Esophagus squamous epithelium (tissue), 5 donors: ENCODE measurements around the gene TPD52L2. TPM values are rescaled to one million over a fixed set of nuclear protein-coding genes. Genes with fewer than 3 reads are reported as not detected.

Source experiments
- DNase-seq: peaks from one replicate; lab custom pipeline; 2025; lab: John Stamatoyannopoulos, UW
- H3K27ac ChIP-seq, 4 donors: fragments of 200-600 bp; sonication (generic); one replicate each; pipeline ENCODE4 v1.5.1; 2016 to 2019; ENCODE audit warnings: mild to moderate bottlenecking in 1 of 4
- H3K27me3 ChIP-seq, 4 donors: fragments of 200-600 bp; sonication (generic); 1 replicate in 3 of 4; 2 replicates in 1 of 4; pipeline versions ENCODE4 v1.5.1 to v1.6.0; 2017 to 2021; ENCODE audit warnings: antibody characterized with exemption in 1 of 4
- H3K36me3 ChIP-seq, 3 donors: fragments of 200-600 bp; sonication (generic); one replicate each; pipeline ENCODE4 v1.5.1; 2016 to 2019
- H3K4me1 ChIP-seq, 3 donors: fragments of 200-600 bp; sonication (generic); one replicate each; pipeline ENCODE4 v1.5.1; 2017 to 2019
- H3K4me3 ChIP-seq, 4 donors: fragments of 200-600 bp; sonication (generic); 1 replicate in 3 of 4; 2 replicates in 1 of 4; pipeline ENCODE4 v1.5.1; 2016 to 2019; ENCODE audit warnings: mild to moderate bottlenecking in 2 of 4, moderate library complexity in 1 of 4
- H3K9me3 ChIP-seq, 3 donors: fragments of 200-600 bp; sonication (generic); one replicate each; pipeline ENCODE4 v1.5.1; 2016 to 2019
- POLR2A ChIP-seq, 4 donors: fragments of 450-650 bp; IDR thresholded peaks; one replicate each; pipeline ENCODE4 v1.6.1; 2017; ENCODE audit warnings: antibody characterized with exemption in 4 of 4, mild to moderate bottlenecking in 4 of 4, moderate library complexity in 3 of 4
- WGBS, 2 donors: methylation state at CpG; one replicate each; pipeline ENCODE4 v1.1.5; 2018; 5-methylcytosine and 5-hydroxymethylcytosine counted together
- intact Hi-C: fragments of 100-400 bp; cut with DNase I; formaldehyde crosslinking; loops from one replicate; pipeline ENCODE4 v1.15.0; 2022
- total RNA-seq, 4 donors: library from RNA; depleted of rRNA; stranded (reverse); fragments of >200 nt; gene quantifications; one replicate each; pipeline ENCODE4 v1.1.0, GENCODE V29; 2016
- TF ChIP-seq, protein P1 (sequence below), 6 experiments: fragments of 450-650 bp in 4 of 6; fragments of 200-600 bp in 2 of 6; sonication (generic) in 2 of 6; IDR thresholded peaks; one replicate each; pipeline ENCODE4 v1.5.1; 2016 to 2019; ENCODE audit warnings: antibody characterized with exemption in 6 of 6, mild to moderate bottlenecking in 4 of 6, moderate library complexity in 4 of 6
- donor health status: DM: yes; HTN: yes; CAD: no.

The TPD52L2 gene
- total RNA-seq, 4 donors from 2014 or later: 97.1 to 124 (median 116) TPM

GRCh38 chr20:63932606-63933160 is 67.6 kb downstream of the TPD52L2 start:
- H3K9me3 ChIP-seq: no peaks in the 10 kb centered on the region
- 100% methylated on average over 1 to 3 of the region's 17 CpGs for whole genome bisulfite sequencing, 2 donors
- no peak for TF ChIP-seq POLR2A (IDR thresholded peaks at IDR 0.05)
- TF ChIP-seq, protein P1, sequence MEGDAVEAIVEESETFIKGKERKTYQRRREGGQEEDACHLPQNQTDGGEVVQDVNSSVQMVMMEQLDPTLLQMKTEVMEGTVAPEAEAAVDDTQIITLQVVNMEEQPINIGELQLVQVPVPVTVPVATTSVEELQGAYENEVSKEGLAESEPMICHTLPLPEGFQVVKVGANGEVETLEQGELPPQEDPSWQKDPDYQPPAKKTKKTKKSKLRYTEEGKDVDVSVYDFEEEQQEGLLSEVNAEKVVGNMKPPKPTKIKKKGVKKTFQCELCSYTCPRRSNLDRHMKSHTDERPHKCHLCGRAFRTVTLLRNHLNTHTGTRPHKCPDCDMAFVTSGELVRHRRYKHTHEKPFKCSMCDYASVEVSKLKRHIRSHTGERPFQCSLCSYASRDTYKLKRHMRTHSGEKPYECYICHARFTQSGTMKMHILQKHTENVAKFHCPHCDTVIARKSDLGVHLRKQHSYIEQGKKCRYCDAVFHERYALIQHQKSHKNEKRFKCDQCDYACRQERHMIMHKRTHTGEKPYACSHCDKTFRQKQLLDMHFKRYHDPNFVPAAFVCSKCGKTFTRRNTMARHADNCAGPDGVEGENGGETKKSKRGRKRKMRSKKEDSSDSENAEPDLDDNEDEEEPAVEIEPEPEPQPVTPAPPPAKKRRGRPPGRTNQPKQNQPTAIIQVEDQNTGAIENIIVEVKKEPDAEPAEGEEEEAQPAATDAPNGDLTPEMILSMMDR (IDR thresholded peaks at IDR 0.05): no peak
- no peak overlapping the region for H3K4me3 ChIP-seq
- H3K4me1 ChIP-seq: no peaks in the 10 kb centered on the region
- H3K27ac ChIP-seq: no peak overlapping the region
- no peak for DNase-seq
- no peaks in the 10 kb centered on the region for H3K27me3 ChIP-seq
- intact Hi-C loops: no loop called here
- peaks cover 45 to 100% (median 55%) of the 10 kb centered on the region in 3 donors for H3K36me3 ChIP-seq

DNA sequence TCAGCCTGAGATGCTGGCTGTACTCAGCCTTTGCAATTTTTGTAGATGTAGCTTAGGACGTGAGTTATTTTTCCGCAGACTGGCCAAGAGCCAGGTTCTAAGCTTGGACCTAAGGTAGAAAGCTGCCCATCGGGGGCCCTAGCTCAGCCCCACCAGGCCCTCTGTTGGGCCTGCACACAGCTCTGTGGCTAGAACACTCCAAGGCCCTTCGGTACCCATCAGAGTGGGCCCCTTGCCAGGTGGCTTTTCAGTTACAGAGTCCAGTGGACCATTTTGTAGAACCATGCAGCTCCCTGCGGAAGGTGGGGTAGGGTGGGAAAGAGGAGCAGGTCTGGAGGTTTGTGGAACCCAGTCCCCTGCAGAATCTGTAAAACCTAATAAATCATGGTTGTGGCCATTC is 68.6 kb downstream of the TPD52L2 start:
- TF ChIP-seq, protein P1 (IDR thresholded peaks at IDR 0.05): no peak
- no peak for TF ChIP-seq POLR2A (IDR thresholded peaks at IDR 0.05)
- Histone ChIP-seq H3K36me3 (peaks cover 36 to 100% (median 53%) of the 10 kb centered on the region in 3 donors), H3K9me3 (no peaks in the 10 kb centered on the region), H3K27me3 (no peaks in the 10 kb centered on the region), H3K4me1 (peaks cover 0 to under 1% (median 0%) of the 10 kb centered on the region in 3 donors), H3K4me3 (no peak overlapping the region), H3K27ac (no peak overlapping the region)
- no peak for DNase-seq
- WGBS, 2 donors: 83 to 100% methylated on average over 1 to 5 of the region's 5 CpGs
- intact Hi-C loops: no loop called here

DNA sequence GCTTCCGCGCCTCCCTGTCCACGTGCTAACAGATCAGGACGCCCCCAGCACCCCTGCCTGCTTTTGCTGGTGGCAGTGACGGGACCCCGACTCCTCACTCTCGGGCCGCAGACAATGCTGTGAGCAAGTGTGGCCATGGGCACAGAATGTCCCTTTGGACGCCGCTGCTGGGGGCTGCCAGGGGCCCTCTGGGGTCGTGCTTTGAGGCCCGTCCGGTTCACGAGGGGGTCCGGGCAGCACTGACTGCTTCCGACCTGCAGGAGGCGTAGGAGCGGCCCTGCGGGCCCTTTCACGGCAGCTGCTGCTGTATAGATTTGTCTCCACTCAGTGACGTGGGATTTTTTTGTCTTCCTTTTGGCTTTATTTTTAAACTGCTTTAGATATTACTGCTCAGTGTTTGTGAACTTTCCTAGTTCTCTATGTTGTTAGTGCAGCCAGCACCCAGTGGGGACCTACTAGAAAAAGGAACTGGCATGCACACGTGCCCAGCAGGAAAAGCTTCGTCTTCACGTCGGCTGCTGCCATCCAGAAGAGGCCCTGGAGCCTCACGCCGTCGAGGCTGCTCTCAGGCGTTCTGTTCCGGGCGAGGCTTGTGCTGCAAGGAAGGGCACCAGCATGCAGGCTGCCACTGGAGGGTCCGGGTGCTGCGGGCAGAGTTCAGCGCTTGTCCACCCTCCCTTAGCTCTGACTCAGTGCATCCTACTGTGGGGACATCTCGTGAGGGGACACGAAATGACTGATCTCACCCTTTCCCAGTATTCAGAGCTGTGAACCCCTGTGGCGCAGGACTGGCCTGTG is 69.4 kb downstream of the TPD52L2 start:
- Histone ChIP-seq H3K4me3 (no peak overlapping the region), H3K4me1 (peaks cover 0 to 9% (median 0%) of the 10 kb centered on the region in 3 donors), H3K27me3 (no peaks in the 10 kb centered on the region), H3K27ac (no peak overlapping the region), H3K36me3 (peaks cover 31 to 100% (median 46%) of the 10 kb centered on the region in 3 donors), H3K9me3 (no peaks in the 10 kb centered on the region)
- WGBS, 2 donors: 69 to 83% methylated on average over 14 to 28 of the region's 37 CpGs
- TF ChIP-seq, protein P1 (IDR thresholded peaks at IDR 0.05): peak in 2 of 6 experiments; percentile 13 to 30
- TF ChIP-seq POLR2A (IDR thresholded peaks at IDR 0.05): no peak
- DNase-seq: no peak
- intact Hi-C loops: no loop called here

- Histone ChIP-seq H3K27ac (no peak overlapping the region), H3K9me3 (no peaks in the 10 kb centered on the region), H3K4me1 (peaks cover 0 to 10% (median 0%) of the 10 kb centered on the region in 3 donors), H3K4me3 (no peak overlapping the region), H3K36me3 (peaks cover 32 to 100% (median 43%) of the 10 kb centered on the region in 3 donors), H3K27me3 (no peaks in the 10 kb centered on the region)
- 90 to 96% methylated on average over 2 to 4 of the region's 9 CpGs for WGBS, 2 donors
- intact Hi-C loops: no loop called here
- TF ChIP-seq POLR2A (IDR thresholded peaks at IDR 0.05): no peak
- TF ChIP-seq, protein P1 (IDR thresholded peaks at IDR 0.05): no peak
- DNase-seq: no peak
Observed at GRCh38 chr20:63935447-63935846, 70.4 kb downstream of the TPD52L2 start.

DNA sequence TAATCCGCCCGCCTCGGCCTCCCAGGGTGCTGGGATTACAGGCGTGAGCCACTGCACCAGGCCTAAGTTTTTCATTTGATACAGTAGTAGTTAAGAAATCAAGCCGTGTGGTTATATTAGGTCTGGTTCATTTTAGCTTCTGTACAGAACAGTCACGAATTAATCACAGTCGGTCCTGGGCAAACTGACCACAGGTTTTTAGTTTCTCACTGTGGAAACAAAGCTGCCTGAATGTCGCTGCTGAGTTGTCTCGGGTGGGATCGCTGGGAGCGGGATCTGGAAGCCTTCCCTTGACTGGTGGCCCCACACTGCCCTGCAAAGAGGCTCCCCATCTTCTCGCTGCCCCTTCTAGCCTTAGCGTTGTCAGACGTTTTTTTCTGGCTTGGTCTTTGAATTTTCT is 72.5 kb downstream of the TPD52L2 start:
- WGBS, 2 donors: 82 to 86% methylated on average over 14 of the region's 14 CpGs
- Histone ChIP-seq H3K9me3 (no peaks in the 10 kb centered on the region), H3K27ac (no peak overlapping the region), H3K4me3 (no peak overlapping the region), H3K36me3 (peaks cover 18 to 94% (median 33%) of the 10 kb centered on the region in 3 donors), H3K27me3 (no peaks in the 10 kb centered on the region), H3K4me1 (peaks cover 4 to 28% (median 7%) of the 10 kb centered on the region in 3 donors)
- DNase-seq: no peak
- intact Hi-C loops: no loop called here
- TF ChIP-seq POLR2A (IDR thresholded peaks at IDR 0.05): no peak
- TF ChIP-seq, protein P1 (IDR thresholded peaks at IDR 0.05): no peak
